ENCODE data around the gene TMUB2.
A peak's percentile ranks its signal among the peaks of the same experiment; 100 is the strongest.

Gene TMUB2

DNA sequence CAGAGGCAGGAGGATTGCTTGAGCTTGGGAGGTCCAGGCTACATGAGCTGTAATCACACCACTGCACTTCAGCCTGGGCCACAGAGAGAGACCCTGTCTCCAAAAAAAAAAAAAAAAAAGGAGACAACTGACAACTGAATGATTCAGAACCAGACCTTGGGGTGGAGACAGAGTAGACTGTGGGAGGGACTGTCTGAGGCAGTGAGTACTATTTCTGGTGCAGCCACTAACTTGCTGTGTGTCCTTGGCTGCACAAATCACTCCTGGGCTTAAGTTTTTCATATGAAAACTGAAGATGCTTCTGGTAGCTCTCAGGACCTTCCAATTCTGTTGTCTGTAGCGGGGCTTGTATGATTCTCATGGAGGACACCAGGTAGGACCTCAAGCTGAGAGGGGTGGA lies 10.5 kb upstream of the TMUB2 start:
- intact Hi-C loops (cut with DNase I), result no loop called here
- DNase-seq, result no peak

DNA sequence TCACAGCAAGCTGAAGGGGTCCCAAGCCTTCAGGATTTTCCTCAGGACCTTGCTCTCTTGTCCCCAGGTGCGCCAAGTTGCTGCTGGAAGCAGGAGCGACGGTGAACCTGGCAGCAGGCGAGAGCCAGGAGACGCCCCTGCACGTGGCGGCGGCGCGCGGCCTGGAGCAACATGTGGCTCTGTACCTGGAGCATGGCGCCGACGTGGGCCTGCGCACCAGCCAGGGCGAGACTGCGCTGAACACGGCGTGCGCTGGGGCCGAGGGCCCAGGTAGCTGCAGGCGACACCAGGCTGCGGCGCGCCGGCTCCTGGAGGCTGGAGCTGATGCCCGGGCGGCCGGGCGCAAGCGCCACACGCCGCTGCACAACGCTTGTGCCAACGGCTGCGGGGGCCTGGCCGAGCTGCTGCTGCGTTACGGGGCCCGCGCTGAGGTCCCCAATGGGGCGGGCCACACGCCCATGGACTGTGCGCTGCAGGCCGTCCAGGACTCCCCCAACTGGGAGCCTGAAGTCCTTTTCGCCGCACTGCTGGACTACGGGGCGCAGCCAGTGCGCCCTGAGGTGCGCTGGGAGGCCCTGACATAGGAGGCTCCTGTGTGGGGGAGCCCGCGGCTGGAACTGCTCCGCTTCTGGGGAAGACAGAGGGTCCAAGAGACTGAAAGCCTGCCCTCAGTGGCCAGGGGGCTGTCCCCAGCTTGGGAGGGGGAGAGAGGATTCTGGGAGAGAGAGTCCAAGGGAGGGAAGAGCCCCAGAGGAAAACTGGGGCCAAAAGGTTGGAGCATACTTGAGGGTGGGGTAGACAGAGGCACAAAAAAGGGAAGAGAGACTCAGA lies 9.9 kb upstream of the TMUB2 start:
- peak in 2 of 10 donors; percentile 53 to 70 for DNase-seq
- intact Hi-C loops (cut with DNase I), result no loop called here

DNA sequence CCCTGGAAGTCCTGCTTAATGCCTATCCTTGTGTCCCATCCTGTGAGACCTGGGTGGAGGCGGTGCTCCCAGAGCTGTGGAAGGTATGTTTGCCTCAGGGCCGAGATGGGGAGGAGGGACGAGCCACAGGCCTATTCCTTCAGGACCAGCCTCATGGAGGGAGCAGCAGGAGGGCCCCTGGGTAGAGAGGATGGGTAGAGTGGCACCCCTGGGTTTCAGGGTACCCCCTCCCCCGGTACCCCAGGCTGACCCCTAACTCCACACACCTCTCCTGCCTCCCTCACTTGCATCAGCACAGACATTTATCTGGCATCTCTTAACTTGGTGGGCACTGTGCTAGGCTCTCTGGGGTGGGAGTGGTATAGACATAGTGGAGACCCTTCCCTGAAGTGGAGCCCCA lies 9.1 kb upstream of the TMUB2 start:
- intact Hi-C loops (cut with DNase I), result no loop called here
- peak in 1 of 10 donors; percentile 24 for DNase-seq

DNA sequence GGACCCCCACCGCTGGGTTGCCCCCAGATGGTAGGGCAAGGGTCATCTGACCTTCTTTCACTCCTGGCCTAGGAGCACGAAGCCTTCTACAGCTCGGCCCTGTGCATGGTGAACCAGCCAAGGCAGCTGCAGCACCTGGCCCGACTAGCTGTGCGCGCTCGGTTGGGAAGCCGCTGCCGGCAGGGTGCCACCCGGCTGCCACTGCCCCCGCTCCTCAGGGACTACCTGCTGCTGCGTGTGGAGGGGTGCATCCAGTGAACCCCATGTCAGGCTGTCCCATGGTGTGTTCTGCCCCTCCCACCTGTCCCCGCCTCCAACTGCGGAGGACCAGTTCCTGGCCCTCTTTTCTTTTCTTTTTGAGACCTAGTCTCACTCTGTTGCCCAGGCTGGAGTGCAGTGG lies 8.6 kb upstream of the TMUB2 start:
- DNase-seq, result peak in 1 of 10 donors; percentile 64
- intact Hi-C loops (cut with DNase I), result no loop called here

DNA sequence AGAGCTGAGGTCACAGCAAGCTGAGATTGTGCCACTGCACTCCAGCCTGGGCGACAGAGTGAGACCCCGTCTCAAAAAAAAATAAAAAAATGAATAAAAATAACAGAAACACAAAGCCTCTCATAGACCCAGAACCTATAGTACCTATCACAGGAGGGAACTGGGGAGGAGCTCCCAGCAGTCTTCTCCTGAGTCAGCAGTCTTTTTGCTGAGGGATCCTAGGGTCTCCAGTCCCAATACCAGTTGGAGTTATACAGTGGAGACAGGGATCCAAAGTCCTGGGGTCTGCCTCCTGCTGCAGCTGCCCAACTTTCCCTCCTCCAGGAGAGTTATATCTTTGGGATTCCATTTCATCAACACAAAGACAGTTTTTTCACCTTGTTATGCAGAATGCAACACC lies 3.7 kb upstream of the TMUB2 start:
- DNase-seq, result no peak
- intact Hi-C loops (cut with DNase I), result no loop called here

DNA sequence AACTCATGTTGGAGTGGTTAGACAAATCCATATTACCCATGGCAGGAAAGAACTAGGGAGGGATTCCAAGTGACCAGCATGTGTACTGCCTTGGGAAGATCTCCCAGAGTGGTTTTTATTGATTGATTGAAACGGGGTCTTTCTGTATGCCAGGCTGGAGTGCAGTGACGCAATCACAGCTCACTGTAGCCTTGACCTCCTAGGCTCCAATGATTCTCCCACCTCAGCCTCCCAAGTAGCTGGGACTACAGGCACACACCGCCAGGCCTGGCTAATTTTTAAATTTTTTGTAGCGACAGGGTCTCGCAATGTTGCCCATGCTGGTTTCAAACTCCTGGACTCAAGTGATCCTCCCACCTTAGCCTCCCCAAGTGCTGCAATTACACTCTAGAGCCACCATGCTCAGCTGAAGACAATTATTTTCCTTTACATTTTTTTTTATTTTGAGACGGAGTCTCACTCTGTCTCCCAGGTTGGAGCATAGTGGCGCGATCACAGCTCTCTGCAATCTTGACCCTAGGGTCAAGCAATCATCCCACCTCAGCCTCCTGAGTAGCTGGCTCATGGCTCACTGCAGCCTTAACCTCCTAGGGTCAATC lies 2.5 kb upstream of the TMUB2 start:
- DNase-seq, result no peak
- intact Hi-C loops (cut with DNase I), result no loop called here

DNA sequence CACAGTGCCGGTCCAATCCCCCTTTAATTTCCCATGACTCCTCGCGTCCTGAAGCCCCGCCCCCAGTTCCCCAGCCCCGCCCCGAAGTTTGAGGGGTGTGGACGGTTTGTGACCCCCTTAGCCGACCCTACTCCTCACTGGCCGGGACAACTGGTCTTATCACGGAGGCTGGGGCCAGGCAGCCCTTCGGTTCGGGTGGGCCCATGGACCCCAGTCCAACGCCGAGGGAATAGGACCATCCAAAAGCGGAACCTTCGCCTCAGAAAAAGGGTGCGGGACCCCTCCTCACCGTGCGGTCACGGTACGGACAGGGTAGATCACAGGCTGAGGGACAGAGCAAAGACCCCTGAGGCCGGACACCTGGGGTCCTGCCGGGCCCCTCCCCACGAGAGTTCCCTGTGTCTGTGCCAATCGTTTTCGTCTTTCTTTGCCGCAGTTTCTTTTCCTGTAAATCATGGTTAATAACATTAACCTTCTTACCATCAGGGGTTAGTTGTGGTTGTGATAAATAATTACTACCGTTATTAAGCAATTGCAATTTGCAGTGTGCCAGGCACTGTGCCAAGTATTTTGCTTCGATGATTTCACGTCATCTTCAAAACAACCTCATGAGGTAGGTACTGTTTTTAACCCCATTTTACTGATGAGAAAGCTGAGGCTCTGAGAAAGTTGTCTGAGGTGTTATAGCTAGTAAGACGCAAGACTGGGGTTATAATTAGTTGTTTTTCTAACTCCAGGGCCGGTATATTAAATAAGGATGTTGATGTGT lies 543 bp downstream of the TMUB2 start:
- intact Hi-C loops (cut with DNase I), result loop anchor here (2.0 kb wide), 1 partner anchor 47 kb away; the partner anchor contains the start of gene HROB
- no peak for DNase-seq

DNA sequence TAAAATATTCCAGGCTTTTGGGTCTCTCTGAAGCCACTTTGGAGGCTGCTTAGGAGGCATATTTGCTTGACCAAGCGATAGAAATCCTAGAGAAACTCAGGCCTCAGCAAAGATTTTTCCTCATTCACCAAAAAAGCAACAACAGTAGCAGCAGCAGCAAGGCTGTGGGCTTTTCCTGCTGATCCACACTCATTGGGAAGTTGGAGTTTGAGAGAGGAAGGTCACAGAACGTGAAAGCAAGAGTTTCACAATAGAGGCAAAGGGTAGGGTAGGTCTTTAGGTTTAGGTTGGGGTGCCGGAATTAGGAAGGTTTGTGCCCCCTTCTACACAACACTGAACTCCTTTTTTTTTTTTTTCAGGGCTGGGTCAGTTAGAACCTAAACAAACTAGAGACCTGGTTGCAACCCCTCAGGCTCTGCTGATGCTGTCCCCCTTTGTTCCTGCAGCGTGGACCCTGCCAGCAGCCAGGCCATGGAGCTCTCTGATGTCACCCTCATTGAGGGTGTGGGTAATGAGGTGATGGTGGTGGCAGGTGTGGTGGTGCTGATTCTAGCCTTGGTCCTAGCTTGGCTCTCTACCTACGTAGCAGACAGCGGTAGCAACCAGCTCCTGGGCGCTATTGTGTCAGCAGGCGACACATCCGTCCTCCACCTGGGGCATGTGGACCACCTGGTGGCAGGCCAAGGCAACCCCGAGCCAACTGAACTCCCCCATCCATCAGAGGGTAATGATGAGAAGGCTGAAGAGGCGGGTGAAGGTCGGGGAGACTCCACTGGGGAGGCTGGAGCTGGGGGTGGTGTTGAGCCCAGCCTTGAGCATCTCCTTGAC lies 2.0 kb downstream of the TMUB2 start:
- DNase-seq, result no peak
- intact Hi-C loops (cut with DNase I), result no loop called here

DNA sequence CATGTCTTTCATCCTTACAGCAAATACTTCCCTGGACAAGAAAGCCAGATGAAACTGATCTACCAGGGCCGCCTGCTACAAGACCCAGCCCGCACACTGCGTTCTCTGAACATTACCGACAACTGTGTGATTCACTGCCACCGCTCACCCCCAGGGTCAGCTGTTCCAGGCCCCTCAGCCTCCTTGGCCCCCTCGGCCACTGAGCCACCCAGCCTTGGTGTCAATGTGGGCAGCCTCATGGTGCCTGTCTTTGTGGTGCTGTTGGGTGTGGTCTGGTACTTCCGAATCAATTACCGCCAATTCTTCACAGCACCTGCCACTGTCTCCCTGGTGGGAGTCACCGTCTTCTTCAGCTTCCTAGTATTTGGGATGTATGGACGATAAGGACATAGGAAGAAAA lies 3.7 kb downstream of the TMUB2 start:
- no peak for DNase-seq
- intact Hi-C loops (cut with DNase I), result no loop called here

DNA sequence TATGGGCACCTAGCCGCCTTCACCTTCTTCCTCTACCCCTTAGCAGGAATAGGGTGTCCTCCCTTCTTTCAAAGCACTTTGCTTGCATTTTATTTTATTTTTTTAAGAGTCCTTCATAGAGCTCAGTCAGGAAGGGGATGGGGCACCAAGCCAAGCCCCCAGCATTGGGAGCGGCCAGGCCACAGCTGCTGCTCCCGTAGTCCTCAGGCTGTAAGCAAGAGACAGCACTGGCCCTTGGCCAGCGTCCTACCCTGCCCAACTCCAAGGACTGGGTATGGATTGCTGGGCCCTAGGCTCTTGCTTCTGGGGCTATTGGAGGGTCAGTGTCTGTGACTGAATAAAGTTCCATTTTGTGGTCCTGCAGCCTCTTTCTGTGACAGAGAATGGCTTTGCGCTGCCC lies 4.6 kb downstream of the TMUB2 start:
- DNase-seq, result no peak
- intact Hi-C loops (cut with DNase I), result no loop called here

DNA sequence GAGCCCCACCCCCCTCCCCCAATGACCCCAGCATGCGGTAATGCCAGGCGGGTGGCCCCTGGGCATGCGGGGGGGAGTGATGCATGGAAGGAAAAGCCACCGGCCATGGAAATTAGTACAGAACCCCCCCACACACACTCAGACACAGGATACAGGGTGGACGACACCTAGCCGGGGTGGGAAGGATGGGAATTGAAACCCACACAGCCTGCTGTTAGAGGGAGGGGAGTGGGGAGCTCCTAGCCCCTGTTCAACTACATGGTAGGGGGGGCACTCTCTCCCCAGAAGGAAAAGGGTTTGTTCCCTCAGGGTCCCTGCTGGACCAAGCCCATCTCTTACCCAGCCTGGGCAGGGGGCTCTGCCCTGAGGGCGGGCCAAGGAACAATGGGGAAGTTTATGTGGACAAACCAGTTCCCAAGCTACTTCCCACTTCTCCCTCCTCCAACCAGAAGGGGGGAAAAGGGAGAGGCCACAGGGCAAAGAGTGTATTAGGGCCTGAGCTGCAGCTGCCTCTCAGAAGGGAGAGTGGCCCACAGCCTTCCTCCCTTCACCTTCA lies 5.2 kb downstream of the TMUB2 start:
- intact Hi-C loops (cut with DNase I), result no loop called here

DNA sequence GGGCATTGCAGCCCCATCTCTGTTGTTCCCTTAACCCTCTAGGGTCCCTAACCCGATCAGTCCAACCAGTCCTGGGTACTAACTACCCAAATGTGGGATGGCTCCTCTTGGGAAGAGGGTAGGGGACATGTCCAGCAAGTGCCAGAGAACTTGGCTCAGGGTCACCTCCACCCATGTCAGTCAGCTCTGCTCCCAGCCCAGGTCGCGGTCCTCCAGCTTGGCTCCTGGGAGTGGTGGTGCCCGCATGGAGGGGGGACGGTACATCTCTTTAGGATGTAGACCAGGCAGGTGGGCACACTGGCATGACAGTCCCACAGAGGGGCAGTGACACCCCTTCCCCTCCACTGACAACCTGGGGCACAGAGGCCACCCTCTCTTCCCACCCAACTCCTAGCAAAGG lies 6.0 kb downstream of the TMUB2 start:
- no peak for DNase-seq
- intact Hi-C loops (cut with DNase I), result no loop called here

More for the DNA sequence above, 5.2 kb downstream of the TMUB2 start:
- DNase-seq, result no peak

DNA sequence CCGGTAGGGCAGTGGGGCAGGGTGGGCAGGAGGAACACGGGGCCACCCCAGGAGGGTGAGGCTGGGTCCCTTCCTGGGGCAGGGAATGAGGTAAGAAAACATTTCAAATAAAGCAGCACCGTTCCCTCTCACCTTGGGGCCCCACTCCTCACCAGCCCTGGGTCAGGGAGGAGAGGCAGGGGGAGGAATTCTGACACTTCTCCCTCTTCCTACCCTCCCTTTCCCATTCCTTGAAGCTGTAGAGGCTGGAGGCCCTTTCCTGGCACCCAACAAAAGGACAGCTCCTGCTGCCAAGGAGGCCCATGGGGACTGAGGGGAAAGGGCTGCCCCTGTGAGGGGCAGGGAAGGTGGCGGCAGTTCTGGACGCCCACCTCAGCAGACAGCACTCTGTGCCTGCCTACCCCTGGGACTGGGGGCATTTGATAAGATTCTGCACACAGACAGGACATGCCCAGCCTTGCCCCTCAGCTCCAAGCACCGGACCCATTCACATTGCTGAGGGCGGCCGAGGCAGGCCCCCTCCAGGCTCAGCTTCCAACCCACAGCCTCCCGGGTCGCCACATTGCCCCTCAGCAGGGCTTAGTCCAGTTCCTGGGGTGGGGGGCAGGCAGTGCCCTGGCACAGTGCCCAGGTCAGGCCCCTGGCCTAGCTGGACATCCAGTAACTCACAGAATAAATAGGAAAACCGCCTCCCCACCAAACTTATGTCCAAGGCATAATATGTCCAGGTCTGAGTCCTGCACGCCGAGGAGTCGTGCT lies 6.7 kb downstream of the TMUB2 start:
- intact Hi-C loops (cut with DNase I), result no loop called here
- DNase-seq, result no peak

DNA sequence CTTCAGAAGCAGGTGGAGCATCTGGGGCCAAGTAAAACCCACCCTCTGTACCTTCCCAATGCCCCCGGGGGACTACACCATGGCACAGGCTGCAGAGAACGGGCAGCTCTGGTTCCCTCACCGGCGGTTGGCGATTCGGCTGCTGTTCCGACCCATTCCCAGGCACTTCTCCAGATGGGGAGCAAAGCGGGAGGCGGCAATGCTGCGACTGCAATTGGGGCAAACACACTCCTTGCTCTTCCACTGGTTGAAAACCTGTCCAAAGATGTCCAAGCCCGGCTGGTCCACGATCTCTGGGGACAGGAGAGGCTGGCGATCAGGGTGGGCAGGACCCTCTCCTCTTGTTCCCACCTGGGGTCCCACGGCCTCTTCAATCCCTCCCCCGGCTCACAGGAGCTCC lies 10.3 kb downstream of the TMUB2 start:
- no peak for DNase-seq

DNA sequence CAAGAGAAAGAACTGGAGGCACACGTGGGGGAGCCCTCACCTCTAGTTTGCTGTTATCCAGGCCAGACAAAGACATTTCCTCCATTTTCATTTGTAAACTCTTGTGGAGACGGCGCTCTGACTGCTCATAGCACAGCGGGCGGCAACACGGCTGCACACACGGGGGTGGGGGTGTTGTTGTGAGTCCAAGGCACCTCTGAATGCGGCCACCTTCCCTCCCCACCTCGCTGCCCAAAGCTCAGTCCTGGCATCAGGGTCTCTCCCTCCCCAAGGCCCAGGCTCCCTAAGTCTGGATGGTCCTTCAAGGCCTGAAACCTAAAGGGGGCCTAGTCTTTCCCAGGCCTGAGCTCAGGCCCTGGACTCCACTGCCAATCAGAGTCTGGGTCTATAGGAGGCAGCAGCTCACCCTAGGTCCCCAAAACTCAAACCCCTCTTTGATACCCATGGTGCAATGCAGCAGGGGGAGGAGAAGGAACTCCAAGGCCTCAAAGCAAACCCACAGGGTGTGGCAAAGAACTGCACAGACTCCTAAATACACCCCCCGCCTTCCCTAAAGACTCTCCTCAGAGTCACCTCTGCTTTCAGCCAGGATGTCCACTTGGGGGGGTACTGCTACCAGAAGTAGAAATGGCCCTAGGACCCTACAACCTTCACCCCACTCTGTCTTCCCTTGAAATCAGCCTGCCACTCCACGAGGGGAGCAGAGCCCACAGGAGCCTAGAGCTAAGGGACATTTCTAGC lies 11.4 kb downstream of the TMUB2 start:
- DNase-seq, result peak in 1 of 10 donors; percentile 18
- intact Hi-C loops (cut with DNase I), result no loop called here

More for the DNA sequence above, 10.3 kb downstream of the TMUB2 start:
- intact Hi-C loops (cut with DNase I), result no loop called here

DNA sequence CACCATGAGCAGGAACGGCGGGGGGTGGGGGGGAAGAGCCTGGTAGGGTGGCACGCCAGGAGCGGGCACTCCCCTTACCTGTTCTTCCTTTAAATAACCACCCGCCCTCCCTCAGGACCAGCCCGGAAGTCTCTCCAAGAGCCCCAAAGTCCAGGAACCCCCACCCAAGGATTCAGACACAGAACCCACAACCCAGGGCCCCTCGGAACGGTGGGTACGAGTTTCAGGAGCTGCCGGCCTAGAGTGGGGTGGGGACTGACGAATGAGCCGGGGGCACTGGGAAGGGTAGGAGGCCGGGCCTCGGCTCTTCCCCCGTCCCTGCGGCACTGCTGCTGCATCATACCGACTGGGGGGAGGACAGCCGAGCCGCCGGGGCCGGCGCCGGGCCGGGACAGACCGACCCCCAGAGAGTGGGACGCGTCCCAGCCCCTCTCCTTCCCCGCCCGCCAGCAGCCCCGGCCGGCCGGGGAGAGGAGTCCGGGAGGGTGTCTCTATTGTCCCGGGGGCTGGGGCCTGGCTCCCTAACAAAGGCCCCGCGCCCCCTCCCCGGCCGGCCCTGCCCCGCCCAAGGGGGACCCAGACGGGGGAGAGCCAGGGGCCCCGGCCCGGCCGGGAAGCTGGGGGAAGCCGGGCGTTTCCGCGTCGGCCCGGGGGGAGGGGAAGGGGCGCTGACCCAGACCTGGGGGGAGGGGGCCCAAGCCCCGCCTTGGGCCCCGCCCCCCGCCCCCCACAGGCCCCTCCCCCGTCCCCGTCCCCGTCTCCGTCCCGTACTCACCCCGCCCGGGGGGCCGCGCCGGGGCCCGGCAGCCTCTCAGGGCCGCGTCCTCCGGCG lies 12.2 kb downstream of the TMUB2 start:
- peak in 1 of 10 donors; percentile 44 for DNase-seq
- intact Hi-C loops (cut with DNase I), result no loop called here

DNA sequence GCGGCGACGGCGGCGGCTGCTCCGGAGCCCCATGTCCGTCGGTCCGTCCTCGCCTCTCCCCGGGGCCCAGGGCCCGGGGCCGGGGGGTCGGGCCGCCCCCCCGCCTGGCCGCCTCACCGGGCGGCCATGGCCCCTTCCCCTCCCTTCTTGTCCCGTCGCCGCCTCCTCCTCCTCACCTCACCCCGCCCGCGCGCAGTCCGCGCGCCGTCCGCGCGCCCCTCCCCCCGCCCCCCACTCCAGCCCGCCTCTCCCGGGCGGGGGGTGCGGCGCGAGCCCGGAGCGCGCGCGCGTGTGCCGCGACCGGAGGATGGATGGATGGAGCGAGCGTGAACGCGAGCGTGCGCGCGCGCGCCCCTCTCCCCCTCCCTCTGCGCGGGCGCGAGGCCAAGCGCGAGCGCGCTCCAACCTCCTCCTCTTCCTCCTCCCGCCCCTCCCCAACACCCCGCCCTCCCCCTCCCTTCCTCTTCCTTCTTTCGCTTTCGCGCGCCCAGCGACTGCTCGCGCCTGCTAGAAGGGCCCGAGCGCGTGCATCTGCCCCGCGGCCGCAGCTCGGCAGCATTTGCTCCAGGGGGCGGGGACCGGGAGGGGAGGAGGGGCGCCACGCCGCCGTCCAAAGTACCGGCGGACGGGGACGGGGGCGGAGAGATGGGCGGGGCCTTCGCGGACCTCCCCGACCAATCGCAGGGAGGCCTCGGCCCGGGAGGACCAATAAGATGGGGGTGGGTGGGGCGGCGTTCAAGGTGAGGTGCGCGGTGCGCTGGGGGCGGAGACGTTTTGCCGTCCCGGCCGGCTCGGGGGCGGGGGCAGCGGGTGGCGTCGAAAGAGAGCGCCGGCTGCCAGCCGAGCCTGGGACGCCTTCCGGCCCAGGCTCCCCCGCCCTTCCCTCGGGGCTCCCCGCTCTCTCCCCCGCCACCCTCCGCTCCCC lies 13.0 kb downstream of the TMUB2 start, which contains the start of gene ATXN7L3:
Gene ATXN7L3, minus strand, starts transcription at position 332 of the 925 bp plus-strand sequence. CDS start 1,814 bp downstream, outside the sequence.
- peak; percentile 94 to 99 (median 96) for DNase-seq
- intact Hi-C loops (cut with DNase I), result loop anchor here (1.0 kb wide), 2 partner anchors 14 to 18 kb away; partner anchors contain the start of gene TMUB2
